GM12878 (cell line): Measurements from ENCODE around the gene PDPK1. TPM values are rescaled to one million over a fixed set of nuclear protein-coding genes. Genes with fewer than 3 reads are reported as not detected.
A peak's percentile ranks its signal among the peaks of the same experiment; 100 is the strongest.

Experiments
- ATAC-seq: fragments of 200-7000 bp; cut with Tn5 transposase; 3 replicates; pipeline ENCODE4 v1.9.1; 2020; ENCODE audit warnings: mild to moderate bottlenecking, moderate library complexity
- BruUV-seq: library from RNA; stranded (reverse); fragments of 400-500 nt; replicated peaks from 2 replicates; lab custom pipeline; 2021; lab: Mats Ljungman, UMichigan
- CTCF ChIA-PET: fragments of 300-600 bp; sonication (Branson Sonifier 250); formaldehyde crosslinking; extraction: SDS; loops from one replicate; lab custom pipeline; 2021; ENCODE audit warnings: inconsistent platforms; lab: Yijun Ruan, JAX
- POLR2A ChIA-PET: fragments of 350-600 bp; formaldehyde crosslinking; extraction: SDS; loops from one replicate; lab custom pipeline; 2021; ENCODE audit warnings: inconsistent platforms; lab: Charles Lee
- RAD21 ChIA-PET: fragments of 300-600 bp; sonication (Branson Sonifier 250); formaldehyde crosslinking; loops from one replicate; lab custom pipeline; 2023; ENCODE audit warnings: antibody characterized with exemption; ENCODE audit not compliant: unreplicated experiment; lab: Charles Lee
- SMC1A ChIA-PET: fragments of 300-600 bp; sonication (Branson Sonifier 250); formaldehyde crosslinking; loops from one replicate; lab custom pipeline; 2023; ENCODE audit not compliant: unreplicated experiment, uncharacterized antibody; lab: Charles Lee
- DNase-seq: peaks from one replicate; pipeline ENCODE4 v3.0.0-alpha.2; 2011; ENCODE audit warnings: low read depth, low spot score
- FAIRE-seq: peaks from 3 replicates; lab custom pipeline; 2011; peaks lifted over from hg19 to GRCh38; lab: Jason Lieb, UNC
- H2AFZ ChIP-seq: 2 replicates; pipeline ENCODE4 v1.6.0; 2011; ENCODE audit warnings: low read depth, low read length, control low read depth; ENCODE audit not compliant: control insufficient read depth
- H3K27ac ChIP-seq: 2 replicates; pipeline ENCODE4 v1.5.1; 2011; ENCODE audit warnings: control low read depth; ENCODE audit not compliant: control insufficient read depth, insufficient read depth
- H3K27me3 ChIP-seq, 2 experiments: replicated peaks in 1 of 2; 2 replicates each; pipeline versions ENCODE4 v1.6.0 to v1.6.1; 2011; ENCODE audit warnings: low read length in 1 of 2; ENCODE audit not compliant: control insufficient read depth in 2 of 2, insufficient read depth in 2 of 2
- H3K36me3 ChIP-seq, 2 experiments: 2 replicates each; pipeline ENCODE4 v1.5.1; 2011; ENCODE audit warnings: low read length in 1 of 2; ENCODE audit not compliant: control insufficient read depth in 2 of 2, insufficient read depth in 2 of 2
- H3K4me1 ChIP-seq: 2 replicates; pipeline ENCODE4 v1.6.1; 2011; ENCODE audit warnings: mild to moderate bottlenecking, low read length, moderate library complexity, mixed read lengths; ENCODE audit not compliant: control insufficient read depth, insufficient read depth
- H3K4me2 ChIP-seq: 2 replicates; pipeline ENCODE4 v1.6.0; 2011; ENCODE audit warnings: control low read depth; ENCODE audit not compliant: control insufficient read depth, insufficient read depth
- H3K4me3 ChIP-seq: fragments of 200-600 bp; sonication (generic); 2 replicates; pipeline ENCODE4 v1.5.1; 2016
- H3K79me2 ChIP-seq: 2 replicates; pipeline ENCODE4 v1.6.0; 2011; ENCODE audit warnings: low read length; ENCODE audit not compliant: control insufficient read depth, insufficient read depth
- H3K9ac ChIP-seq: 2 replicates; pipeline ENCODE4 v1.8.0; 2011; ENCODE audit warnings: low read length, control low read depth, mixed read lengths; ENCODE audit not compliant: control insufficient read depth, insufficient read depth
- H3K9me3 ChIP-seq: replicated peaks from 3 replicates; pipeline ENCODE4 v1.5.1; 2011; ENCODE audit warnings: mild to moderate bottlenecking, low read length; ENCODE audit not compliant: control insufficient read depth, insufficient read depth
- H4K20me1 ChIP-seq: 2 replicates; pipeline ENCODE4 v1.6.0; 2011; ENCODE audit not compliant: control insufficient read depth, insufficient read depth
- CBFB ChIP-seq: IDR thresholded peaks from 2 replicates; pipeline ENCODE4 v1.6.1; 2016; ENCODE audit warnings: antibody characterized with exemption, low read depth
- NBN ChIP-seq: fragments of 450-650 bp; IDR thresholded peaks from 2 replicates; pipeline ENCODE4 v1.6.1; 2016
- WGBS: methylation state at CpG from one replicate; pipeline ENCODE4 v1.1.6; 2016; ENCODE audit warnings: low lambda C conversion rate; ENCODE audit not compliant: insufficient replicate concordance, insufficient coverage; ENCODE audit errors: missing lambda C conversion rate; 5-methylcytosine and 5-hydroxymethylcytosine counted together
- in situ Hi-C: fragments of 300-500 bp; cut with MboI; formaldehyde crosslinking; loops from 9 replicates; pipeline ENCODE4 v1.14.3; 2018; ENCODE audit warnings: mixed read lengths
- intact Hi-C: fragments of 100-400 bp; cut with micrococcal nuclease; formaldehyde crosslinking; loops from one replicate; pipeline ENCODE4 v1.14.2; 2022; ENCODE audit not compliant: unreplicated experiment
- polyA plus RNA-seq, 11 experiments: library from polyadenylated mRNA; depleted of rRNA in 4 of 11; unstranded in 6 of 11; stranded (reverse) in 5 of 11; fragments of >200 nt; fragmentation: Nextera tagmentation in 4 of 11; fragmentation: Illumina TruSeq in 1 of 11; extraction: Ambion mirVana in 4 of 11; extraction: Trizol in 1 of 11; gene quantifications; 1 replicate in 1 of 11; 2 replicates in 10 of 11; pipeline versions ENCODE4 v1.2.1 to v1.2.3, GENCODE V29; 2011 to 2016; ENCODE audit warnings: inconsistent platforms in 2 of 11, missing spikeins in 2 of 11, low read depth in 1 of 11
- total RNA-seq, 4 experiments: library from RNA; depleted of rRNA in 3 of 4; stranded (reverse); fragments of >200 nt in 3 of 4; fragmentation: Illumina TruSeq in 1 of 4; extraction: Trizol in 1 of 4; gene quantifications; 2 replicates each; pipeline versions ENCODE4 v1.2.1 to v1.2.3, GENCODE V29; 2013 to 2021
- TF ChIP-seq, protein P1 (sequence below): fragments of 450-650 bp; IDR thresholded peaks from 2 replicates; pipeline ENCODE4 v1.6.1; 2017; ENCODE audit warnings: antibody characterized with exemption, mild to moderate bottlenecking, moderate library complexity

Gene PDPK1
- total and polyA plus RNA-seq, 10 of the 15 experiments (the other 5 are each of a cell fraction or from before 2014, with no cell fraction given): 3.9 to 41.3 (median 25.5) TPM

DNA sequence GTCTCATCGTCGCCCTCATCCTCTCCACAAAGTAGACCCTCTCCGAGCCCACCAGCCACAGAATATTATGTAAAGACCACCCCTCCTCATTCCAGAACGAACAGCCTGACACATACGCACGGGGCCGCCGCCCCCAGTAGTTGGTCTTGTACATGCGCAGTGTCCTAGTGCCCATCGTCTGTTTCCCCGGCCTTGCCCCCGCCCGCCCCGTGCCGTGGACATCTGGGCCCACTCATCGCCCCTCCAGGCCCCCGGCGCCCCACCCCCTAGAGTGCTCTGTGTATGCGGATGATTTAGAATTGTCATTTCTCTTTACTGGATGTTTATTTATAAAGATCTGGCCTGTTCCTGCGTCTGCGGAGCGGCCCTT is 18.1 kb upstream of the PDPK1 start:
- no peaks in the 10 kb centered on the region for H3K27me3 ChIP-seq
- RAD21 ChIA-PET: no interaction called here
- DNase-seq (no peak), FAIRE-seq (no peak), ATAC-seq (no peak)
- POLR2A ChIA-PET: interaction anchor here (0.8 to 1.1 kb wide), 2 partner anchors 10 to 12 kb away, joined by 3 to 4 read pairs; partner anchors contain the start of gene CEMP1
- TF ChIP-seq CBFB (no peak), NBN (no peak)
- TF ChIP-seq, protein P1, sequence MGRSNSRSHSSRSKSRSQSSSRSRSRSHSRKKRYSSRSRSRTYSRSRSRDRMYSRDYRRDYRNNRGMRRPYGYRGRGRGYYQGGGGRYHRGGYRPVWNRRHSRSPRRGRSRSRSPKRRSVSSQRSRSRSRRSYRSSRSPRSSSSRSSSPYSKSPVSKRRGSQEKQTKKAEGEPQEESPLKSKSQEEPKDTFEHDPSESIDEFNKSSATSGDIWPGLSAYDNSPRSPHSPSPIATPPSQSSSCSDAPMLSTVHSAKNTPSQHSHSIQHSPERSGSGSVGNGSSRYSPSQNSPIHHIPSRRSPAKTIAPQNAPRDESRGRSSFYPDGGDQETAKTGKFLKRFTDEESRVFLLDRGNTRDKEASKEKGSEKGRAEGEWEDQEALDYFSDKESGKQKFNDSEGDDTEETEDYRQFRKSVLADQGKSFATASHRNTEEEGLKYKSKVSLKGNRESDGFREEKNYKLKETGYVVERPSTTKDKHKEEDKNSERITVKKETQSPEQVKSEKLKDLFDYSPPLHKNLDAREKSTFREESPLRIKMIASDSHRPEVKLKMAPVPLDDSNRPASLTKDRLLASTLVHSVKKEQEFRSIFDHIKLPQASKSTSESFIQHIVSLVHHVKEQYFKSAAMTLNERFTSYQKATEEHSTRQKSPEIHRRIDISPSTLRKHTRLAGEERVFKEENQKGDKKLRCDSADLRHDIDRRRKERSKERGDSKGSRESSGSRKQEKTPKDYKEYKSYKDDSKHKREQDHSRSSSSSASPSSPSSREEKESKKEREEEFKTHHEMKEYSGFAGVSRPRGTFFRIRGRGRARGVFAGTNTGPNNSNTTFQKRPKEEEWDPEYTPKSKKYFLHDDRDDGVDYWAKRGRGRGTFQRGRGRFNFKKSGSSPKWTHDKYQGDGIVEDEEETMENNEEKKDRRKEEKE: no peak
- peak overlapping the region; percentile 44; the same call in 1 of the 2 replicates for H3K4me3 ChIP-seq
- H3K79me2 ChIP-seq: peaks cover 55% of the 10 kb centered on the region
- intact Hi-C loops (no loop called here), in situ Hi-C loops (no loop called here)
- H3K36me3 ChIP-seq: peaks cover 9 to 18% of the 10 kb centered on the region in 2 experiments; a peak in 3 of 4 replicates
- H3K9me3 ChIP-seq: no peaks in the 10 kb centered on the region
- CTCF ChIA-PET: interaction anchor here (1.1 kb wide), 1 partner anchor 90 kb away, joined by 4 read pairs; no protein-coding TSS in a partner anchor
- H4K20me1 ChIP-seq: peaks cover 9% of the 10 kb centered on the region
- no TSS peak for BruUV-seq
- H3K4me2 ChIP-seq: 0 out of 2 replicates have a peak overlapping the region, but pooled peaks have one; percentile 48
- 55% methylated on average over 11 of the region's 22 CpGs for WGBS
- peaks cover 17% of the 10 kb centered on the region for H3K4me1 ChIP-seq
- SMC1A ChIA-PET: no interaction called here
- H2AFZ ChIP-seq: no peak overlapping the region
- no peak overlapping the region for H3K27ac ChIP-seq
- no peak overlapping the region for H3K9ac ChIP-seq
